Cardiac fibroblast (primary cell): ENCODE measurements around the gene C3orf70.

Experiments used
- DNase-seq, 2 donors: peaks; one replicate each; pipeline versions ENCODE4 v3.0.0 to v3.0.0-alpha.2; 2010; ENCODE audit warnings: low read depth in 2 of 2
- H3K4me3 ChIP-seq, 2 donors: replicated peaks in 1 of 2; 1 replicate in 1 of 2; 2 replicates in 1 of 2; pipeline ENCODE4 v1.5.1; 2011; ENCODE audit warnings: low read depth in 2 of 2, low read length in 2 of 2, mild to moderate bottlenecking in 2 of 2, moderate library complexity in 1 of 2
- TF ChIP-seq, protein P1 (sequence below): IDR thresholded peaks from one replicate; pipeline ENCODE4 v1.5.1; 2011; ENCODE audit warnings: low read depth, mild to moderate bottlenecking, low read length, inconsistent platforms

The C3orf70 gene

DNA sequence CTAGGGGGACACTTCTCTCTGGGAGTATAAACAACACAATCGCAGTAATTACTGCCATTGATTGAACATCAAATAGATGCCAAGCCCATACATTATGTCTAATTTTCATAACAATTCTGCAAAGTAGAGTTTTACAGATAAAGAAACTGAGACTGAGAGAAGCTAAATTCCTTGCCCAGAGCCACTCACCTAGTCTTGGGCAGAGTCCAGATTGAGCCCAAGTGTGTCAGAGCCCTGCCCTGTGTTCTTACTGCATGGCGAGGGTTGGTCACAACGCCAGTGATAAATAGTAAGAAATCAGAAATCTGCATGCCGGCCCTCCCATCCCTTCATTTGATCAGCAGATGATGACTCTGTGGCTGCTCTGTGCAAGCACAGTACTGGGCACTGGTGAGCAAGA, 106.3 kb downstream of the C3orf70 start:
- TF ChIP-seq, protein P1, sequence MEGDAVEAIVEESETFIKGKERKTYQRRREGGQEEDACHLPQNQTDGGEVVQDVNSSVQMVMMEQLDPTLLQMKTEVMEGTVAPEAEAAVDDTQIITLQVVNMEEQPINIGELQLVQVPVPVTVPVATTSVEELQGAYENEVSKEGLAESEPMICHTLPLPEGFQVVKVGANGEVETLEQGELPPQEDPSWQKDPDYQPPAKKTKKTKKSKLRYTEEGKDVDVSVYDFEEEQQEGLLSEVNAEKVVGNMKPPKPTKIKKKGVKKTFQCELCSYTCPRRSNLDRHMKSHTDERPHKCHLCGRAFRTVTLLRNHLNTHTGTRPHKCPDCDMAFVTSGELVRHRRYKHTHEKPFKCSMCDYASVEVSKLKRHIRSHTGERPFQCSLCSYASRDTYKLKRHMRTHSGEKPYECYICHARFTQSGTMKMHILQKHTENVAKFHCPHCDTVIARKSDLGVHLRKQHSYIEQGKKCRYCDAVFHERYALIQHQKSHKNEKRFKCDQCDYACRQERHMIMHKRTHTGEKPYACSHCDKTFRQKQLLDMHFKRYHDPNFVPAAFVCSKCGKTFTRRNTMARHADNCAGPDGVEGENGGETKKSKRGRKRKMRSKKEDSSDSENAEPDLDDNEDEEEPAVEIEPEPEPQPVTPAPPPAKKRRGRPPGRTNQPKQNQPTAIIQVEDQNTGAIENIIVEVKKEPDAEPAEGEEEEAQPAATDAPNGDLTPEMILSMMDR: no peak
- H3K4me3 ChIP-seq: no peak overlapping the region
- no peak for DNase-seq

DNA sequence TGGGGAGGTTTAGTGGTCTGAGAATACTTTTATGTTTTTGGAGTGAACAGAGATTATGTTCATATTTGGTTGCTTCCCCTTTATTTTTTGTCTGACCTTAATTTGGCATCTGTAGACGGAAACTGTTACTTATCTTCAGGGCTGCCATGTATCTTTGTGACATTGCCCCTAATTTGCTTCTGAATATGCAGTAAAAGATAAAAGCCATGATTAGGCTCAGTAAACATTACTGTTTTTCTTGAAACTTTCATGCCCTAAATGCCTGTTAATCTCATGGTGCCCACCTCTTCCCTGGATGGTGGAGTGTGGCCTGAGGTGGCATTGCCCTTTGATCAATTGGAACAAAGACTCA, 106.7 kb downstream of the C3orf70 start:
- no peak for DNase-seq
- TF ChIP-seq, protein P1: no peak
- no peak overlapping the region for H3K4me3 ChIP-seq

DNA sequence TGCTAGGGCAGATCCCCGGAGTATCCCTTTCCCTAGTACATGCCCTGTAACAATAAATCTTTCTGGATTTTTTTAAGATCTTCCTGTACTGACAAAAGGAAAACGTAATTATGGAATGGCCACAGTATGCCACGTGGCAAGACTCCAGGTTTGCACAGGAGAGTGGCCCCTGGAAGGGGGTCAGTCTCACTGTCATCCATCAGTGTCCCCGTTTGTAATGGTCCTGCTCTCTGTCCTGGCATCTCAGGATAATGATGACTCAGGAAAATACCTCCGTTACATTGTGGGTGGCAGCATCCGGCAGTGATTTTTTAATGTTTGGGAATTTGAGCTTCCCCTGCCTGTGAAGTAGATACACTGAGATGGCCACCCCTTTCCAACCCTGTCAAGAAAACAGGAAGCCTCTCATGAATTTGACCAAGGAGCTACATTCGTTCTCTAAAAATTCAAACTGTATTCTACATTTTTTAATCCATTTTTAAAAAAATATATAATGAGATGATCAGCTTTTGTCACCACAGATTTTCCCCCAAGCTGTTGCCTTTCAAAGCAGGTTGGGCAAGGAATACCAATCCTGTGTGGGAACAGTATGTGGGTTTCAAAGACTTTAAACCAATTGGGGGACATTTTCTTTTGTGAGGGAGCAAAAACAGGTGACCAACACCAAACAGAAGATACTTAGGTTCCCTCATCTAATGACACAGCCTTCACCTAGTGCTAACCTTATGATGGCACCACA, 110.4 kb downstream of the C3orf70 start:
- DNase-seq: no peak
- TF ChIP-seq, protein P1: no peak
- H3K4me3 ChIP-seq: no peak overlapping the region

DNA sequence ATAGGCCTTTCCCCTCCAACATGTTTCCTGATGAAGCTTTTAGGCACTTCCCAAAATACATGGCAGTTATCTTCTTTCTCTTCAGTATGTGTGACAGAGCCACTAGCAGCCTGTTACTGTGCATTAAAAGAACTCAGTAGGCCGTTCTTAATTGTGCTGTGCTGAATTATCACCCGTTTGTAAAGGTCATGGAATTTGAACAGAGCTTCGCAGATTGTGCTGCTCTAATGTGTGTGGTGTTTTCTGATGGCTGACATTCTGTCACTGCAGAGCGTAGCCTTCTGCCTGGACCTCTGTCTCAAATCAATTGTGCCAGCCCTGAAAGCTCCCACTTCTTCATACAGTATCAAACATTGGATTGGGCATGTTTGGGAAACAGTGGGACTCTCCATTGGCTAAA, 111.3 kb downstream of the C3orf70 start:
- no peak overlapping the region for H3K4me3 ChIP-seq
- no peak for DNase-seq
- TF ChIP-seq, protein P1: no peak

DNA sequence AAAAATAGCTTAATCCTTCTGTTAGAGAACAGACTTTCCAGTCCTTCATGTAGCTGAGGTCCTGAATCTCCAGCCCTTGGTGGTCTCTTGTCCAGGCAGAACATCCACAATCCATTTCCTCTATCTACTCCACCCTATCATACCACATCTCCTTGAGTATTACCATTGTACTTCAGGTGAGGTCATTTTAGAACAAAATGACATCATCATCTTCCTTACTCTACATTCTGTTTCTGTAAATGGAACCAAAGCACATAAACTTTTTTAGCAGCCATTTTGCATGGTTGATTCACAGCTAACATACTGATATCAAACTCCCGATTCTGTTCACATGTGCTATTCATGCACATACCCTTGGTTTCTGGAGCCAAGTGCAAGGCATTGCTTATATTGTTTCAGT, 112.4 kb downstream of the C3orf70 start:
- no peak overlapping the region for H3K4me3 ChIP-seq
- DNase-seq: no peak
- TF ChIP-seq, protein P1: no peak

DNA sequence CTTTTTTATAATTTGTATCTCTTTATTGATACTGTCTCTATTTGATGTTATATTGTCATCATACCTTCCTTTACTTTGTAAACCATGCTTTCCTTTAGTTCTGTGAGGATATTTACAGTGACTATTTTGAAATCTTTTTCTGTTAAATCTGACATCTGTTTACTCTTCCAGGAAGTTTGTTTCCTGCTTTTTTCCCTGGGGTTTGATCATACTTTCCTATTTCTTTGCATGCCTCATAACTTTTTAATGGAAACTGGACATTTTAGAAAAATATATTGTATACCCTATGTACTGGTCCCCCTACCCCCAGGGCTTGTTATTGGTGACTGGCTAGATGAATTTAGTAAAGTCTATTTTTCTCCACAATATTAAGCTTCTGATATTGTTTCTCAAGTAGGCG, 115.1 kb downstream of the C3orf70 start:
- DNase-seq: no peak
- TF ChIP-seq, protein P1: no peak
- H3K4me3 ChIP-seq: no peak overlapping the region

DNA sequence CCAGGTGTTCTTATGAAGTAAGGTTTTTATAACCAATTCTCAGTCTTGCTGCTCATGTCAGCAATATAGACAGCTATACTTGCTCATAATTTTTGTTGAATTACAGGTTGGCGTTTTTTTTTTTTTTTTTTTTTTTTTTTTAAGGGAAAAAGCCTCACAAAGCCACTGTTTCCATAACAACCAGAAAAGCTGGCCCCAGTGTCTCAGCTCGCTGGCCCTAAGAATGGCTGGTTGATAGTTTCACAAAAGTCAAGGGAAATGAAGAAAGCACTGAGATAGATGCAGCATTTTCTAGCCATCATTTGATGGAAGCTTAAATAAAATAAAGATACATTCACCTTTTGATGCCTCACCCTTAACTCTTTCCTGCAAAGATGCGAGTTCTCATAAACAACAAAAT, 121.9 kb downstream of the C3orf70 start:
- H3K4me3 ChIP-seq: no peak overlapping the region
- TF ChIP-seq, protein P1: no peak
- no peak for DNase-seq
